GM21367 (cell line): ENCODE data around the gene CALML5.

Experiments used
- ATAC-seq: cut with Tn5 transposase; IDR thresholded peaks from one replicate; pipeline ENCODE4 v1.9.1; 2021; ENCODE audit not compliant: unreplicated experiment

The CALML5 gene

DNA sequence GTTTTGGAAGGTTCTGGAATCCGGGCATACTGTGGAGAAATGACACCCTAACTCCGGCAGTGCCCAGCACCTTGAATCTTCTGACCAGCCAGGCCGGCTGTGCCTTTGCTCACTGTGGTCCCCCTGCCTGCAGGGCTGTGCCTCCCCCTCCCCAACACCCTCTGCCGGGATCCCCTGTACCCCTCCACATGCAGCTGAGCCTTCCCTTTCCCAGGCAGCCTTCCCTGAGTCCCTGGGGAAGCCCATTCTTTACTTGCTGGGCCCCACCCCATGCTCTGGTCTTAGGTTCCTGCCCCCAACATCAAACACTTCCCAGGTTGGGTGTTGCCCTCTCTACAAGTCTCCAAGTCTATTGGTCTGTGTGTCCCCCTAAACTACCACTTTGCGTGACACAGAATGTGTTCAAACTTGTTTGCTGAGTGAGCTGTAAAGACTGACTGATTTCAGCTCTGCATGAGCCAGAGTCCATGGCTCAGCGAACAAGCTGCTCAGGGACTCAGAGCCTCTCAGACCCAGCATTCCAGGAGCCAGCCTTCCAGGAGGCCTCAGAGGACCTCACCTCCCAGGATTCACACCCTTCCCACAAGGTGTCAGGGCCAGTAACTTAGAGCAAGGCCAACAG lies 31.6 kb downstream of the CALML5 start:
- ATAC-seq, result no peak

DNA sequence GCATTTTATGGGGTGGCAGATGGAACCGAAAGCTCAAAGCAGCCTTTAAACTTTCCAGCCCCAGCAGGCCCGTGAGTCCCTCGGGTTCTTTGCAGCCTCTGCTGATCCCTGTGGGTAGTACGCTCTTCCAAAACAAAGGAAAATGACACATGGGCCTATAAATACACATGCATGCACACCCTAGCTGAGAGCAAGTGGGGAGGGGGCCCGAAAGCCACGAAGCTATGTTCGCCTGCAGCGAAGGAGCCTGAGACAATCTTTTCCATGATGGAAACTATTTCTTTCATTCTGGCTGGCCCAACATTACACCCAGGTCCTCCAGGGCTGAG lies 32.2 kb downstream of the CALML5 start:
- no peak for ATAC-seq

DNA sequence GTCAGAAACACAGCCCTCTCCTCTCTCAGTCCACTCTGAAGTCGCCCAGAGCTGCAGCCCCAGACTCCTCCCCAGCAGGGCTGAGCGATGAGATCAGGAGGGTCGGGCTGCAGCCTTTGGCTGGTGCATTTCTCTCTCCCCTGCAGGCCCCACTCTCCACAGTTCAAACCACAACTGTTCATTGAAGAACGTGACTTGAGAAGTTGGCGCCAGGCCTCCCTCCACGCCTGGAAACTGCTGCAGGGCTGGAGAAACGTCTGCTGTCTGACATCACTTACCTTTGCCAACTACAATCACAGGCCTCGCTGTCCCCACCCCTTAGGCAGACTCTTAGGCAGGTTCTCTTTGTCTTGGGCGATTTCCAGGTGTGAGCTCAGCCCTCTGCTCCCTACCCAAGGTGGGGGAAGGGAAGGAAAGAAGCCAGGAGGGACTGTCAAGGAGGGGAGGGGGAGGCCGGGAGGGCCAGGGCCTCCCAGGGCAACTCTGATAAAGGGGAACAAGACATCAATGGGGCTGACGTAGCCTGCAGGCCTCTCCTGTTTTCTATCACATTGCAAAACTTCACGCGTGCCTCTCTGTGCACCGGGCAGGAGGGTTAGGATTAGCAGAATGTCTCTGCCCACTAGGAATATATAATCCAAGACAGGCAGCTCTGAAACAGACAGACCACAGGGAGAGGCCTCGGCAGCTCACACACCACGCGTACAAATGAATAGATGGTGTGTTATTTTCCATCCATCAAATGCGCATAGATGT lies 32.7 kb downstream of the CALML5 start:
- ATAC-seq, result no peak

DNA sequence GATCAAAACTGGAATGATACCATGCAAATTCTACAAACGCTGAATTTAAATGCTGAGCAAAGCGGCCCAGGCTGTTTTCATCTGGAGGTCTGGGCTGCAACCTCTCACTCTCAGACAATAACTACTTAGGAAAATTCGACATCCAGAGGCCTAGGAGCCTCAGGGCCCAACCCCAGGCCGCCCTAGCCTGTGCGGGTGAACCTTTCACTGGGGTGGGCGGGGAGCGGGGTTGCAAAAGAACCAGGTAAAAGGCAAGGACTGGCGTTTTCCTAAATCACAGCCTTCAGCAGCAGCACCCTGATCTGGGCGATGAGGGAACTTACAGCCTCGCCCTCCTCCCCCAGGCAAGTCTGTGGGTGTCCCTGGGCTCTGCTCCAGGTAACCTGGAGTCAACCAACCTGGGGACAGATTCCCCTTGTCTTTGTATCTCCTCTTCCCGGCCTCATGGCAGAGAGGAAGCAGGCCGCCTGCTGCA lies 33.4 kb downstream of the CALML5 start:
- no peak for ATAC-seq

DNA sequence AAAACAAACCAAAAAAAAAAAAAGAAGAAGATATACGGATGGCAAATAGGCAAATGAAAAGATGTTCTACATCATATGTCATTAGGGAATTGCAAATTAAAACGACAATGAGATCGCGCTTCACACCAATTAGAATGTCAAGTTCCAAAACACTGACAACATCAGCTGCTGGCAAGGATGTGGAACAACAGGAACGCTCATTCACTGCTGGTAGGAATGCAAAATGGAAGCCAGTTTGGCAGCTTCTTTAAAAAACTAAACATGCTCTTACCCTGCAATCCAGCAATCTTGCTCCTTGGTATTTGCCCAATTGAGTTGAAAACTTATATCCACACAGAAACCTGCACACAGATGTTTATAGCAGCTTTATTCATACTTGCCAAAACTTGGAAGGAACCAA lies 34.8 kb downstream of the CALML5 start:
- no peak for ATAC-seq

DNA sequence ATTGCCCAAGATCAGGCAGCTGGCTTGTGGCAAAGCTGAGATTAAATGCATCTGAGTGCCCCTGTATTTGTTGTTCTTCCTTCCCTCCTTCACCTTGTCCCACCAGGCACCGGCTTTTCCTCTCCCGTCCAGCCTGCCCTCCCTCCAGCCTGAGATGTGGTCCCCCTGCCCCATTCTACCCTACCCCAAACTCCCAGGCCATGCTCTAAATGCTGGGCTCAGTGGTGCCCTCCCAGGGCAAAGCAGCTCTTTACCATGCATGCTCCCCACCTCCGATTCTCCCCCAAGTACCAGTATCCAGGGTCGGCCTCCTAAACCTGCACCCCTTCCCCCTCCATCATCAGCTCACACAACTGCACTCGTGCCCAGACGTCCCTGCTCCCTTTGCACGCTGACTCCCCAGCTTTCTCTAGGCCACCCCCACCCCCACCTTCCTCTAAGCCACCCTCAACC lies 36.5 kb downstream of the CALML5 start:
- ATAC-seq, result no peak

DNA sequence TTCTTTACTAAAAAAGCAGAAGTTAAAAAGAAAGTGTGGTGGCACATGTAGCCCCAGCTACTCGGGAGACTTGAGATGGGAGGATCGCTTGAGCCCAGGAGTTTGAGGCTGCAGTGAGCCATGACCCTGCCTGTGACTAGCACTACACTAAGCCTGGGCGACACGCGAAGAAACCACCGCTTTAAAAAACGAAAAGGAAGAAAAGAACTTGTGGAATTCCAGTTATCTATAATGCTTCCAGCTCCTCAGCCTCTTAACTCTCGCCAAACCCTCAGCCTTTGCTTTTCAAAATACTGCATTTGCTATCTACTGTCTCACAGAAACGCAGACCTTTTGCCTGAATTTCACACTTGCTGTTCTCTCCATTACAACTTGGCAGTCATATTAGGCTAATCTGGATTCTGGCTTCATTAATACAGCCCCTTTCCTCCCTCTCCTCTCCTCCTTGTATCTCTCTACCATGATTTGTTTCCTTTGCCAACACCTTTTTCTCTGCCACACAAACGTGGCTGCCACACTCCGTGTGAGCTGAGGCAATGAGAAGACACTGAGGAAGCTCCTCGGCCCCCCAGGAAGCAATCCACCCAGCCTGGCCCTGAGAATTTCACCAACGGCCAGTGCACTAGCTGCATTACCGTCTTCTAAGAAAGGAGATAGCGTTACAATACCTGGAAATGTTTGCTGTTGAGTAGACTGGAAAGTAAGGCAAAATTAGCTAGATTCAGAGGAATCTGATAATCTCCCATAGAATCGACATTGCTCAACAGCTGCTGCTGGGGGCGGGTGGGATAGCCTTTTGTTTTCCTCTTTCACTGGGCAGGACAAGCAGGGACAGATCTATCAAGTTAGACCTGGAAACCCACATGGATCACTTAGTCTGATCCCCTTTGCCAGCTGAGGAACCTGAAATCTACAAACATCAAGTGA lies 37.2 kb downstream of the CALML5 start:
- ATAC-seq, result no peak

DNA sequence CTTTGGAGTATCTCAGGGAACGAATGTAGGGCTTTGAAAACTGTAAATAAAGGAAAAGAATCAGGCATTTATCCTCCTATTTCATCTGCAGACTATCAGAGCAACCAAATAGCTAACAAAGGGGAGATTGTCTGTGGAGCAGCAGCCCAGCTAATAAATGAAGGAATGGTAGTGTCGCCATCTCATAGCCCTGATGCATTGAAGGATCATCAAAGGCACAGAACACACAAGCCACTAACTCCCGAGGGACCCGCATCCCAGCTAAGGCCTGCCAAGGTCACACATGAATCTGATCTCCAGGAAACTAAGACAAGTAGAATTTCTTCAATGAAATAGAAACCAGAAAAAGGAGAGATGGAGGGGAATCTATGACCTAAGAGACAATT lies 38.2 kb downstream of the CALML5 start:
- no peak for ATAC-seq

DNA sequence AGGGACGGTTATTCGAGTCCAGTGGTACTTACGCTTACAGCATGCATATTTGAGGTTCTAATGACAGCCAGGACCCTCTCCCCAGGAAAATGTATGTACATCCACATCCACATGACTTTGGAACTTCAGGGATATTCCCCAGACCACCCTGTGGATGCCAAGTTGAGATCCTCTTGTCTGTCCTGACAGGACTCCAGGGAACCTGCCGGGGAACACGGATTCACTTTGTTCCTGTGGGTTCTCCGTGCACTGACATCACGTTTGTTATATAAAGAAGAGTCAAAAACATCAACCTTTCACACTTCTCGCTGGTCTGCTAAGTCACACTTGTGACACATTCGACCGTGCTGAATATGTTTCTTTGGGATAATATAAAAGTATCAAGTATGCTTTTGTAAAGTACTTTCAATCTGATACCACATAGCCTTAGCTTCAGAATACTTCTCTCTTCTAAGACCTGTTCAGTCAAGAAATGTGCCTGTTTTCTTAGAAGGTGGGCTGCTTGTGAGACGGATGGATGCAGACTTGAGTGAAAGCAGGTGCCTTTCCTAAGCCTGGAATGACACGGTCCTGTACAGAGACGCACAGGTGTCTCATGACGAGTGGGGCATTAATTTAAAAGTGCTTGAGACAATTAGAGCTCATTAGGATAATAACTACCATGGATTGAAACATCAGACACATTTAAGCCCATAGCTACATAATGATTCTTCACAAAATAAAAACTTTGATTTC lies 38.7 kb downstream of the CALML5 start:
- no peak for ATAC-seq

DNA sequence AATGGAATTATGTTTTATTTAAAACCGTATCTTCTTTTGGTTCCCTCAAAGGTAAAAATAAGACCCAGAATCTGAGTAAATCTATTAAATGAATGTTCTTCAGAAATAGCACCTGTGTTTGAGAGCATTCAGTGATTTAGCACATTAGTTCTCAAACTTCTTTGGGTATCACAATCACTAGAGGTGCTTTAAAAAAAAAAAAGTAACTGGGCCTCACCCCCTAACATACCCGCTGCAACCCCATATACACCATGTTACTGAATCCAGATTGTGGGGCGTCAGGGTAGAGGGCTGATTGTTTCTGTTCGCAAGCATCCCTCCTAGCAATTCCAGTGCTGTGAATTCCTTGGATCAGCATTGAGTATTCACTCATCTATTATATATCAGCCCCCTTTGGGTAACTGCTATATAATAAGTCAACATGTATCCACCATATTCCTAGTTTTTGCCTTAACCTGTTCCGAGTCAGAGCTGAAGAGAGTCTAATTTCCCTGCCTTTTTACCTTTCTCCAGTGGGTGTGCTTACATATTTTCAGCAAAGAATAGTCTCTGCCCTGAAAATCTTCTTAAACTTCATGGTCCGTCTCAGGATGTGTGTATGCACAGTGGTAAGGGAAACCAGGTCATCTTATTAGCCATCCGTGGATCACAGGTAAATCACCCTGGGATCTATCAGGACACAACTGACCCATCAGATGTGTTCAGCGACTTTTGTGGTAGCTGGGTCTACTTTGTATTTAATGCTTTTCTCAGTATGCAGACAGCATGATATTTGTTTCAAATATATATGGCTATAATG lies 40.2 kb downstream of the CALML5 start:
- no peak for ATAC-seq

DNA sequence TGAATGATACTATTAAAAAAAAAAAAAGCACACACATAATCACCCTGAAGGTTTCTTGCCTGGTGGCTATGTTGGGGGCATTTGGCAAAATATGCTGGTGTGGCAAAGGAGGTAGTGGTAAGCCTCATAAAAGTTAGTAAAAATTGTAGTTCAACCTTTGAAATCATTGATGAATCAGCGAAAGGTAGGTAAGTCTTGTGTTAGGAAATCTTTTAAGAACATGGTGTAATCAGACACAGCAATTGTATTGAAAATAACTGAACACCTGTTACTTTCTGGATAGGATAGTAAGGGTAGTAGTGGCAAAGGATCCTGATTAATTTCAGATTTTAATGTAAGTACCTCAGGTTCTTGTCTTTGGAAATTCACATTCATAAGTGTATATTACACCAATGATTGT lies 40.9 kb downstream of the CALML5 start:
- ATAC-seq, result no peak

DNA sequence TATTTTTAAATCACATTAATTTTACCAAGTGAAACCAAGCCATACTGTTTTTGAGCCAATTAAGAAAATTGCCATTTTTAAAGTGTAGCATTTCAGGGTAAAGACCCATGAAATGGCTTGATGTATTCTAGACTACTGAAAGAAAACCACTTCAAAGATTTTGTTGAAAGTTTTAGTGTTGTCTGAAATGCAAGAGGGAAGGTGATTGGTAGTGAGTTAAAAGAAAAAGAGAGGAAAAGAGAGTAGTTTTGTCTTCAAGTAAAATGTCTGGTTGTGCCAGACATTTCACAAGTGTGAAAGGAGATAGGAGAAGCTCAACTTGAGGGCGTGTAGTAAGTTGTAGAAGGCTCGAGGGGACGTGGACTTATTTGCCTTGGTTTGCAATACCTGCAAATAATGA lies 41.6 kb downstream of the CALML5 start:
- no peak for ATAC-seq

DNA sequence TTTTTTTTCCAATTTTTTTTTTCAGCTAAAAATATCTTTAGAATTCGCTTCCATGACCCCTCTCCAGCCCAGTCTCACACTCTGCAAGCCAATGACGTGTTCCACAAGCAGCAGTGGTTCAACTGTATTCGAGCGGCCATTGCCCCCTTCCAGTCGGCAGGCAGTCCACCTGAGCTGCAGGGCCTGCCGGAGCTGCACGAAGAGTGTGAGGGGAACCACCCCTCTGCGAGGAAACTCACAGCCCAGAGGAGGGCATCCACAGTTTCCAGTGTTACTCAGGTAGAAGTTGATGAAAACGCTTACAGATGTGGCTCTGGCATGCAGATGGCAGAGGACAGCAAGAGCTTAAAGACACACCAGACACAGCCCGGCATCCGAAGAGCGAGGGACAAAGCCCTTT lies 42.8 kb downstream of the CALML5 start:
- ATAC-seq, result no peak

DNA sequence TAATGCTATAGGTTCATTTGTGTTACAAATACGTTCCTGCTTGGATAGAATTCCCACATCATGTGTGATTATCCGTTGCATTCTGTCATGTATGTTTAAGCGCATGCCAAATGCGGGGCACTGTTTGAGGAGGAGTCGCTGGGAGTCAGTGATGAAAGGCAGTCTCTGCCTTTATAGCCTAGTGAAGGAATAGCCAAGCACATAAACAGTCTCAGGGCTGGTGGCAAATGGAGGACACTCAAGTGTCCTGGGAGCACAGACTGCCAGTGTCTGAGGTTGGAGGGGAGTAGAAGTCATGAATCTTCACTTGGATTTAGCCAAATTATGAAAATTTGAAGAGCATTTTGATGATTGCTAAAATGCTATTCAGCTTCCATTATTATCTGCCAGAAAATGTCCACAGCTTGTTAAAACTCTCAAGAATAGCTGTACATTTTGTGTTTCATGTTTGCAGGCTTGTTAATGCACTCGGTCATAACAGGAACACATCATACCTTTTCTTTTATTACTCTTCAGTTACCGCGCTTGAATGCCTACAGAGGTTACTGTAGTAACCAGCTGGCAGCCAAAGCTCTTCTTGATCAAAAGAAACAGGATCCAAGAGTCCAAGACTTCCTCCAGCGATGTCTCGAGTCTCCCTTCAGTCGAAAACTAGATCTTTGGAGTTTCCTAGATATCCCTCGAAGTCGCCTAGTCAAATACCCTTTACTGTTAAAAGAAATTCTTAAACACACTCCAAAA lies 45.5 kb downstream of the CALML5 start:
- ATAC-seq, result no peak

DNA sequence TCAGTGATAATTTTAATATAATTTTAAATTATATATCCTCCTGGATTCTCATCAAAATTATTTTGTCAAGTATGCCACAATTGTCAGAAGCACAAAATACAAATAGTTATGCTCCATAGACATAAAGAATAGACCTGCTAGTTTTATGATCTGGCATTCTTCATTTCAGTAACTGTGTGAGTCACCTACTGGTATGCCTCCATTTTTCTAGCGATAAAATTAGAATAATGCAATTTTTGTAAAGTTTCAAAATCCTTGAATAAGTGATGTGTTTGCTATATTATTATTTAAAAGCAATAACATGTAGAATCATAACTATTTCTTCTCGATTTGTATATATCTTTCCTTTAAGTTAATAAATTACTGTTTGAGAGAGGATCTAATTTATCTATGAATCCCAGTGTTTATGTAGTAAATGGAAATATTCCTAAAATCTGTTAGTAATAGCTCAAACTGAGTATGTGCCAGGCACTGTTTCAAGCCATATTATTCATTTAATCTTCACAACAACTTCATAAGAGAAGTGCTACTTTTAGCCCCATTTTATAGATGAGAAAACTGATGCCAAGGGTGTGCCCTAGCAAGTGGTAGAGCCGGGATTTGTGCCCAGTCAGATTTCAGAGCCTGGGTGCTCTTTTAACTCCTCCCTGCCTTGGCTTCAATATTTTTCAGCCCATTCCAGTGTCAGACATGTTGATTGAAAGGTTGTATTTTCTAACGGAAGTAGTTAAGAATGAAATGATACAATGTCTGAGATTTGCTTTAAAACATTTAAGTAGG lies 48.6 kb downstream of the CALML5 start:
- no peak for ATAC-seq

DNA sequence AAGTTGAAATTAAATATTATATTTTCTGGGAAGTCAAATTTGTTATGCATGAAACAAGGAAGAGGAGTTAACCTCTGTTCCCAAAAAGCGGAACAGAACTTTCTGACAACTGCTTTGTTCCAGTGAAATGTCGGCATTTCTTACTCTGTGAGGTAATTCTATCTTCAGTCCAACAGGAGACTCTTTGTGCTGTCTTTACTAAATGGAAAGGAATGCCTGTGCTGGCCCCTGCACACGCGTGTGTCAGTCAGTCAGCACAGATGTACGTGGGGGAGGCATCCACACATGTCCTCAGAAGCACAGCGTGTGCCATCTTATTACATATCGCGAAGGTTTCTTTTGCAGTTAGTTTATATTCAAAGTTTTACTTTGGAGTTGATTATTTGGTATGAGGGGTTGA lies 49.5 kb downstream of the CALML5 start:
- ATAC-seq, result no peak

DNA sequence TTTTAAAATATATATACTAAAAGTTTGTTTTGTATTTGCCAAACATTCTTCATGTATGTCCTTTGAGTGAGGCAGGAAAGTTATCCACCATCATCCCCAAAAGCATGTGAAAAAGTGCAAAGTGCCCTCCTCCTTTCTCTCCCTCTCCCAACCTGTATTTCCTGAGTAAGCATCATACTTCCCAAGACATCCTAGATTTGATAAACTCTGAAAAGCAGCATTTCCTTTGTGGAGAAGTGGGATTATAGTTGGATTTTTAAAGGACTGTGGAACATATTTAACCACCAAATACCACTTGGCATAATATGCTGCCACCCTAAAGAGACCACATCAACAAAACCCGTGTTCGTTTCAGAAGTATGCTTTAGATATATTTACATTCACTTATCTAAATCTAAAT lies 50.1 kb downstream of the CALML5 start:
- no peak for ATAC-seq
